ENCODE results near the gene OR2S2.
"Not testable (repeated sequence)": the region's sequence is repeated elsewhere in the genome, so short reads cannot be mapped to it uniquely, and the experiment has no call there.

Gene OR2S2

GRCh38 chr9:35962126-35962906, 4.4 kb upstream of the OR2S2 start:
- no peak for DNase-seq

GRCh38 chr9:35960039-35960655, 2.2 kb upstream of the OR2S2 start:
- DNase-seq, result no peak

GRCh38 chr9:35956651-35957050, 1.3 kb downstream of the OR2S2 start:
- no peak for DNase-seq

- peak; percentile 63 for DNase-seq
Measured at GRCh38 chr9:35954942-35955546, 2.9 kb downstream of the OR2S2 start.

GRCh38 chr9:35952526-35953191, 5.3 kb downstream of the OR2S2 start:
- no peak for DNase-seq

- DNase-seq, result no peak
Measured at GRCh38 chr9:35951736-35952135, 6.2 kb downstream of the OR2S2 start.

- no peak for DNase-seq
Measured at GRCh38 chr9:35948901-35949318, 9.0 kb downstream of the OR2S2 start.

GRCh38 chr9:35948451-35948850, 9.5 kb downstream of the OR2S2 start:
- no peak for DNase-seq

- peak; percentile 67 for DNase-seq
Measured at GRCh38 chr9:35945341-35946018, 12.5 kb downstream of the OR2S2 start.

GRCh38 chr9:35944841-35945240, 13.1 kb downstream of the OR2S2 start:
- no peak for DNase-seq

GRCh38 chr9:35944173-35944572, 13.8 kb downstream of the OR2S2 start:
- no peak for DNase-seq

GRCh38 chr9:35942286-35942685, 15.7 kb downstream of the OR2S2 start:
- DNase-seq, result no peak

GRCh38 chr9:35940458-35941407, 17.2 kb downstream of the OR2S2 start:
- no peak for DNase-seq

- DNase-seq, result no peak
Measured at GRCh38 chr9:35939679-35940250, 18.2 kb downstream of the OR2S2 start.

- DNase-seq, result no peak
Measured at GRCh38 chr9:35938474-35939356, 19.2 kb downstream of the OR2S2 start.

GRCh38 chr9:35937227-35937626, 20.7 kb downstream of the OR2S2 start:
- DNase-seq, result no peak

GRCh38 chr9:35935755-35936509, 22.0 kb downstream of the OR2S2 start:
- DNase-seq, result no peak

- no peak for DNase-seq
Measured at GRCh38 chr9:35935261-35935660, 22.7 kb downstream of the OR2S2 start.

GRCh38 chr9:35934069-35934468, 23.9 kb downstream of the OR2S2 start:
- not testable (repeated sequence) for DNase-seq
